BJ (cell line): ENCODE measurements around the gene GATA5. TPM values are rescaled to one million over a fixed set of nuclear protein-coding genes. Genes with fewer than 3 reads are reported as not detected.

Experiments used
- CTCF ChIA-PET: fragments of 350-600 bp; formaldehyde crosslinking; extraction: SDS; loops from one replicate; lab custom pipeline; 2021; ENCODE audit warnings: antibody characterized with exemption, inconsistent platforms; lab: Yijun Ruan, JAX
- POLR2A ChIA-PET: fragments of 300-600 bp; sonication (Branson Sonifier 250); formaldehyde crosslinking; extraction: SDS; loops from one replicate; lab custom pipeline; 2021; ENCODE audit warnings: antibody characterized with exemption; lab: Charles Lee
- DNase-seq: peaks from one replicate; pipeline ENCODE4 v3.0.0-alpha.2; 2011; ENCODE audit warnings: low read depth
- H3K27me3 ChIP-seq: 2 replicates; pipeline ENCODE4 v1.6.0; 2011; ENCODE audit warnings: low read length; ENCODE audit not compliant: control insufficient read depth, insufficient read depth
- H3K36me3 ChIP-seq: 2 replicates; pipeline ENCODE4 v1.5.1; 2011; ENCODE audit warnings: low read length; ENCODE audit not compliant: control insufficient read depth, insufficient read depth
- H3K4me3 ChIP-seq: 2 replicates; pipeline ENCODE4 v1.5.1; 2011; ENCODE audit warnings: low read depth, mild to moderate bottlenecking, control low read depth, low read length
- polyA plus RNA-seq: library from polyadenylated mRNA; depleted of rRNA; stranded (reverse); fragments of >200 nt; gene quantifications from 2 replicates; pipeline ENCODE4 v1.2.3, GENCODE V29; 2011
- TF ChIP-seq, protein P1 (sequence below): IDR thresholded peaks from 2 replicates; pipeline ENCODE4 v1.5.1; 2011; ENCODE audit warnings: low read depth, mild to moderate bottlenecking, control low read depth, inconsistent platforms, low read length, moderate library complexity; ENCODE audit not compliant: insufficient read depth

GATA5 gene
- polyA plus RNA-seq, 1 experiment: not detected

- H3K27me3 ChIP-seq: peaks cover 12% of the 10 kb centered on the region
These were observed 13.6 kb upstream of the GATA5 start for GRCh38 chr20:62489186-62489931.

GRCh38 chr20:62488470-62488869, 12.7 kb upstream of the GATA5 start:
- no peak for DNase-seq
- H3K27me3 ChIP-seq: peaks cover 13% of the 10 kb centered on the region
- H3K4me3 ChIP-seq: no peak overlapping the region
- TF ChIP-seq, protein P1, sequence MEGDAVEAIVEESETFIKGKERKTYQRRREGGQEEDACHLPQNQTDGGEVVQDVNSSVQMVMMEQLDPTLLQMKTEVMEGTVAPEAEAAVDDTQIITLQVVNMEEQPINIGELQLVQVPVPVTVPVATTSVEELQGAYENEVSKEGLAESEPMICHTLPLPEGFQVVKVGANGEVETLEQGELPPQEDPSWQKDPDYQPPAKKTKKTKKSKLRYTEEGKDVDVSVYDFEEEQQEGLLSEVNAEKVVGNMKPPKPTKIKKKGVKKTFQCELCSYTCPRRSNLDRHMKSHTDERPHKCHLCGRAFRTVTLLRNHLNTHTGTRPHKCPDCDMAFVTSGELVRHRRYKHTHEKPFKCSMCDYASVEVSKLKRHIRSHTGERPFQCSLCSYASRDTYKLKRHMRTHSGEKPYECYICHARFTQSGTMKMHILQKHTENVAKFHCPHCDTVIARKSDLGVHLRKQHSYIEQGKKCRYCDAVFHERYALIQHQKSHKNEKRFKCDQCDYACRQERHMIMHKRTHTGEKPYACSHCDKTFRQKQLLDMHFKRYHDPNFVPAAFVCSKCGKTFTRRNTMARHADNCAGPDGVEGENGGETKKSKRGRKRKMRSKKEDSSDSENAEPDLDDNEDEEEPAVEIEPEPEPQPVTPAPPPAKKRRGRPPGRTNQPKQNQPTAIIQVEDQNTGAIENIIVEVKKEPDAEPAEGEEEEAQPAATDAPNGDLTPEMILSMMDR: no peak
- no peaks in the 10 kb centered on the region for H3K36me3 ChIP-seq
- ChIA-PET CTCF (no interaction called here), POLR2A (no interaction called here)

More at GRCh38 chr20:62489186-62489931, 13.6 kb upstream of the GATA5 start:
- no peak for DNase-seq
- TF ChIP-seq, protein P1: no peak
- Histone ChIP-seq H3K36me3 (no peaks in the 10 kb centered on the region), H3K4me3 (no peak overlapping the region)
- POLR2A ChIA-PET: no interaction called here
- CTCF ChIA-PET: interaction anchor here (0.6 kb wide), 1 partner anchor 127 kb away, joined by 3 read pairs; no protein-coding TSS in a partner anchor

DNA sequence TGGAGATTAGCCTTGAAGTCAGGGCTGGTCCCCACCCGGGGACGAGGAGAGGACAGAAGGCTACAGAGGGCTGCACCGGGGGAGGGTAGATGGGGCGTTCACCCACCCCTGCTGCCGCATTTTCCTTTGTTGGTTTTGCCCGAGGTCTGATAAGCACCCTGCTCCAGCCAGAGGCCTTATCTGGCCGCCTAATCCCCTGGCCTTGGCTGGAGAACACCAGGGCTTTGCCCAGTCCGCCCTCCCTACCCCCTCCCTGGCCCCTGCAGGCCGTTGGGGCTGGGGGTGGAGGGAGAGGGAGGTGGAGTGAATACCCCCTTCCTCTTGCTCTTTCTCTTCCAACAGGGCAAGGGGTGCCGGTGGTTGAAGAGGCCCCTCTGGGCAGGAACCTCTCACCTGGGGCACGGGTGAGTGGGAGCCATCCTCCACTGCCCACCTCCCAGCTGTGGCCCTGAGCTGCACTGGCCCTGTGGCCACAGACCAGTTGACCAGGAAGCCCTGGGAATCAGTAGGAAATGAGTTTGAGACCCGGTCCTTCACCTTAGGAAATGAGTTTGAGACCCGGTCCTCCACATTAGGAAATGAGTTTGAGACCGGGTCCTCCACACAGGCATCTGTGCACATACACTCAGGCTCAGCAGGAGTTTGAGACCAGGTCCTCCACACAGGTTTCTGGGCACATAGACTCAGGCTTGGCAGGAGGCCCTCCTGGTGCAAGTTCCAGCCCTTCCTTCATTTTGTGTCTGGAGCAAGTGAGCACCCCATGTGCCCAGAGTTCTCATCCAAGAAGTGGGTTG, 12.0 kb upstream of the GATA5 start:
- no peak overlapping the region for H3K4me3 ChIP-seq
- no peak for DNase-seq
- no peaks in the 10 kb centered on the region for H3K36me3 ChIP-seq
- ChIA-PET CTCF (interaction anchor here (0.6 kb wide), 1 partner anchor 12 kb away, joined by 5 read pairs; no protein-coding TSS in a partner anchor), POLR2A (no interaction called here)
- TF ChIP-seq, protein P1: no peak
- H3K27me3 ChIP-seq: peaks cover 16% of the 10 kb centered on the region

GRCh38 chr20:62487118-62487517, 11.3 kb upstream of the GATA5 start:
- H3K4me3 ChIP-seq: no peak overlapping the region
- TF ChIP-seq, protein P1: no peak
- H3K27me3 ChIP-seq: peaks cover 20% of the 10 kb centered on the region
- no peak for DNase-seq
- ChIA-PET CTCF (interaction anchor here (0.6 kb wide), 1 partner anchor 13 kb away, joined by 5 read pairs; no protein-coding TSS in a partner anchor), POLR2A (no interaction called here)
- H3K36me3 ChIP-seq: no peaks in the 10 kb centered on the region

DNA sequence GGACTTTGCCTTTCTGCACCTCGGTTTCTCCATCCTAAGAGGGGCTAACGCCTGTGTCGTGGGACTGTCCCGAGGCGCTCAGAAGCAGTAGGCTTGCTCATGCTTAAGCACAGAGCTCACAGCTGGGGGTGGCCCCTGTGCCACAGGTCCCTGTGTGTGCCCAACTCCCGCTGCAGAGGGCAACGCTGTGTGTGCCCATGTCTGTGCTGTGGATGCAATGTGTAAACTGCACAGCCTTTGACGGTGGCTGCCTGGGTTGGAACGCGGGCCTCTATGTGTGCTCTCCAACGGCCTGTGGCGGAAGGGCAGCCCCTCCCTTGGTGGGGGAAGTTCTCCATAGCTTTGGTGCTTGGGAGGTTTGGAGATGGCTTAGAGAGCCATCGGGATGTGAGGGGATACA, 10.7 kb upstream of the GATA5 start:
- POLR2A ChIA-PET: no interaction called here
- Histone ChIP-seq H3K36me3 (no peaks in the 10 kb centered on the region), H3K4me3 (no peak overlapping the region), H3K27me3 (peaks cover 26% of the 10 kb centered on the region)
- CTCF ChIA-PET: no interaction called here
- TF ChIP-seq, protein P1: no peak
- DNase-seq: no peak
